Spleen (tissue), 7 donors: ENCODE measurements around the gene MLYCD.

Source experiments
- POLR2A ChIP-seq, 3 donors: fragments of 450-650 bp; IDR thresholded peaks; one replicate each; pipeline ENCODE4 v1.5.1; 2017; ENCODE audit warnings: antibody characterized with exemption in 3 of 3, mild to moderate bottlenecking in 1 of 3
- POLR2AphosphoS5 ChIP-seq, 3 donors: sonication (generic); formaldehyde crosslinking; IDR thresholded peaks; one replicate each; pipeline ENCODE4 v1.5.1; 2017; ENCODE audit warnings: antibody characterized with exemption in 3 of 3
- TF ChIP-seq, protein P1 (sequence below), 11 experiments: fragments of 200-600 bp in 7 of 11; fragments of 450-650 bp in 4 of 11; sonication (generic) in 4 of 11; IDR thresholded peaks in 8 of 11; conservative IDR thresholded peaks in 3 of 11; 1 replicate in 7 of 11; 2 replicates in 4 of 11; pipeline versions ENCODE4 v1.4.0 to v1.8.0; 2016 to 2021; ENCODE audit warnings: antibody characterized with exemption in 11 of 11, inconsistent platforms in 4 of 11, mild to moderate bottlenecking in 1 of 11
- donor health status: DM: no; HTN: no; CAD: no; lungs with moderate emphysema.
- donor health status: DM: no; HTN: no; CAD: no.
- donor health status: DM: no; HTN: no; CAD: no.

- TF ChIP-seq POLR2A (IDR thresholded peaks at IDR 0.05) (no peak), POLR2AphosphoS5 (IDR thresholded peaks at IDR 0.05) (no peak)
- TF ChIP-seq, protein P1, sequence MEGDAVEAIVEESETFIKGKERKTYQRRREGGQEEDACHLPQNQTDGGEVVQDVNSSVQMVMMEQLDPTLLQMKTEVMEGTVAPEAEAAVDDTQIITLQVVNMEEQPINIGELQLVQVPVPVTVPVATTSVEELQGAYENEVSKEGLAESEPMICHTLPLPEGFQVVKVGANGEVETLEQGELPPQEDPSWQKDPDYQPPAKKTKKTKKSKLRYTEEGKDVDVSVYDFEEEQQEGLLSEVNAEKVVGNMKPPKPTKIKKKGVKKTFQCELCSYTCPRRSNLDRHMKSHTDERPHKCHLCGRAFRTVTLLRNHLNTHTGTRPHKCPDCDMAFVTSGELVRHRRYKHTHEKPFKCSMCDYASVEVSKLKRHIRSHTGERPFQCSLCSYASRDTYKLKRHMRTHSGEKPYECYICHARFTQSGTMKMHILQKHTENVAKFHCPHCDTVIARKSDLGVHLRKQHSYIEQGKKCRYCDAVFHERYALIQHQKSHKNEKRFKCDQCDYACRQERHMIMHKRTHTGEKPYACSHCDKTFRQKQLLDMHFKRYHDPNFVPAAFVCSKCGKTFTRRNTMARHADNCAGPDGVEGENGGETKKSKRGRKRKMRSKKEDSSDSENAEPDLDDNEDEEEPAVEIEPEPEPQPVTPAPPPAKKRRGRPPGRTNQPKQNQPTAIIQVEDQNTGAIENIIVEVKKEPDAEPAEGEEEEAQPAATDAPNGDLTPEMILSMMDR (IDR thresholded peaks at IDR 0.05 in 8 of 11, conservative IDR thresholded peaks at IDR 0.05 in 3 of 11) = no peak
Measured at GRCh38 chr16:83890359-83890758, 8.6 kb upstream of the MLYCD start.
